K562 treated with DMSO at 1 percent for 48 hours (cell line): ENCODE results near the gene NUP88. TPM values are rescaled to one million over a fixed set of nuclear protein-coding genes. Genes with fewer than 3 reads are reported as not detected.

Experiments used
- total RNA-seq: library from RNA; unstranded; fragments of 300-600 nt; gene quantifications from 2 replicates; pipeline ENCODE4 v1.2.3, GENCODE V29; 2022; ENCODE audit warnings: low replicate concordance; ENCODE audit errors: extremely low read depth

Gene NUP88
- total RNA-seq: not detected in 2 replicates

DNA sequence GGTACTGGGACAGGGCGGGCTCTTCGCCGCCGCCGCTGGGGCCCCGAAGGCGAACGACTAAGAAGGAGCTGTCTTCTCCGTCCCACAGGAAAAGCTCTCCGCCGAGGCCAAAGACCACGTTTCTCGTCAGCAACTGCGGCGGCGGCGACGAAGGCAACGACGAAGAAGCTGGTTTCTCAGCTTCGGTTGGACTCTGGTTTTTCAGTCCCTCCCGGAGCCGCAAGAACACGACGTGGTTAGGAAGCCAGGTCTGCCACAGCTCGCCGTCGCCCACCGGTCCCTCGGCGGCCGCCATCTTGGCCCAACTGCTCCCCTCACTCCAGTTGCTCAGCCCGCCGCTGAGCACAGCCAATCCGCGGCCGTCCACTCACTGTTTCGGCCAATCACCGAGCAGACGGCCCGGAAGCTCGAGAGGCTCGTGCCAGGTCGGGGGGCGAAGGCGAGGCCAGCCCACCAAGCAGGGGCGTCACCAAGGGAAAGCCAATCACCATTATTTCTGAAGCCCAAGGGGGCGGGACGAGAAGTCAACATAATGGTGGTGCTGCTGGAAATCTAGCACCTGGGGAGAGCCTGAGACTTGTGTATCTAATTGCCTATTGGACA, at the start of gene NUP88:
NUP88 (minus strand) TSS at position 307 of the 603 bp plus-strand sequence; CDS start at position 295, 12 bp downstream.

GRCh38 chr17:5438716-5439445, 19.4 kb upstream of the NUP88 start, which contains the start of gene C1QBP:
TSS of gene C1QBP (minus strand) at chr17:5439155. CDS start at chr17:5439073, 82 bp downstream.

GRCh38 chr17:5419959-5420653, 644 bp upstream of the NUP88 start, which contains the start of gene RPAIN:
TSS of gene RPAIN (plus strand) at chr17:5420182. CDS start at chr17:5420211, 29 bp downstream.

Other genes with a start within 250 kb of the NUP88 start
- not detected in 2 replicates for gene ZNF594, start 227.8 kb downstream of the NUP88 start, total RNA-seq
- not detected in 2 replicates for gene SCIMP, start 184.8 kb downstream of the NUP88 start, total RNA-seq
- gene RABEP1, start 137.4 kb downstream of the NUP88 start, total RNA-seq: not detected in 2 replicates
- gene RPAIN, start 520 bp upstream of the NUP88 start, total RNA-seq: not detected in 2 replicates
- gene C1QBP, start 19.5 kb upstream of the NUP88 start, total RNA-seq: not detected in 2 replicates
- not detected in 2 replicates for gene DHX33, start 49.3 kb upstream of the NUP88 start, total RNA-seq
- gene DERL2, start 66.5 kb upstream of the NUP88 start, total RNA-seq: not detected in 2 replicates
- not detected in 2 replicates for gene MIS12, start 66.9 kb upstream of the NUP88 start, total RNA-seq
- not detected in 2 replicates for gene NLRP1, start 164.8 kb upstream of the NUP88 start, total RNA-seq